Kidney epithelial cell (primary cell): ENCODE measurements around the gene FAM168B. TPM values are rescaled to one million over a fixed set of nuclear protein-coding genes. Genes with fewer than 3 reads are reported as not detected.

Experiments used
- DNase-seq: peaks from one replicate; pipeline ENCODE4 v3.0.0-alpha.2; 2010; ENCODE audit warnings: low read depth
- H3K27me3 ChIP-seq: 2 replicates; pipeline ENCODE4 v1.6.0; 2011; ENCODE audit warnings: low read length; ENCODE audit not compliant: control insufficient read depth, insufficient read depth
- H3K36me3 ChIP-seq: 2 replicates; pipeline ENCODE4 v1.5.1; 2011; ENCODE audit warnings: low read length; ENCODE audit not compliant: control insufficient read depth, insufficient read depth
- H3K4me3 ChIP-seq: 2 replicates; pipeline ENCODE4 v1.5.1; 2011; ENCODE audit warnings: low read depth, mild to moderate bottlenecking, control low read depth, low read length
- CTCF ChIP-seq: IDR thresholded peaks from 2 replicates; pipeline ENCODE4 v1.5.1; 2011; ENCODE audit warnings: mild to moderate bottlenecking, moderate library complexity, low read length, control low read depth, inconsistent platforms; ENCODE audit not compliant: insufficient read depth, poor library complexity, severe bottlenecking
- total RNA-seq: library from RNA; depleted of rRNA; stranded (reverse); fragments of >200 nt; gene quantifications from 2 replicates; pipeline ENCODE4 v1.2.3, GENCODE V29; 2015

The FAM168B gene
- total RNA-seq, 1 donor from 2014 or later, result 177 TPM

- no peak for DNase-seq
- Histone ChIP-seq H3K4me3 (no peak overlapping the region), H3K36me3 (no peaks in the 10 kb centered on the region), H3K27me3 (peaks cover 33% of the 10 kb centered on the region)
- no peak for TF ChIP-seq CTCF
Observed at GRCh38 chr2:131030478-131030971, 62.7 kb downstream of the FAM168B start.

- DNase-seq, result no peak
- no peak for TF ChIP-seq CTCF
- no peaks in the 10 kb centered on the region for H3K36me3 ChIP-seq
- peaks cover 27% of the 10 kb centered on the region for H3K27me3 ChIP-seq
- H3K4me3 ChIP-seq, result no peak overlapping the region
Observed at GRCh38 chr2:131029812-131030211, 63.4 kb downstream of the FAM168B start.

GRCh38 chr2:131027566-131028528 is 65.4 kb downstream of the FAM168B start:
- H3K4me3 ChIP-seq, result no peak overlapping the region
- no peaks in the 10 kb centered on the region for H3K36me3 ChIP-seq
- H3K27me3 ChIP-seq, result peaks cover 10% of the 10 kb centered on the region
- DNase-seq, result no peak
- no peak for TF ChIP-seq CTCF

GRCh38 chr2:131026919-131027318 is 66.3 kb downstream of the FAM168B start:
- DNase-seq, result no peak
- no peak overlapping the region for H3K4me3 ChIP-seq
- H3K27me3 ChIP-seq, result peaks cover 8% of the 10 kb centered on the region
- TF ChIP-seq CTCF, result no peak
- H3K36me3 ChIP-seq, result no peaks in the 10 kb centered on the region

GRCh38 chr2:131023758-131024157 is 69.5 kb downstream of the FAM168B start:
- Histone ChIP-seq H3K27me3 (no peaks in the 10 kb centered on the region), H3K36me3 (no peaks in the 10 kb centered on the region), H3K4me3 (no peak overlapping the region)
- TF ChIP-seq CTCF, result no peak
- DNase-seq, result no peak

GRCh38 chr2:131022731-131023130 is 70.5 kb downstream of the FAM168B start:
- DNase-seq, result no peak

More at GRCh38 chr2:131022731-131023130, 70.5 kb downstream of the FAM168B start:
- no peak for TF ChIP-seq CTCF
- H3K4me3 ChIP-seq, result no peak overlapping the region
- H3K36me3 ChIP-seq, result no peaks in the 10 kb centered on the region
- H3K27me3 ChIP-seq, result no peaks in the 10 kb centered on the region
